Left forelimb (tissue), 1 donor: ENCODE results near the gene LSM3.

Experiments
- DNase-seq: peaks from one replicate; pipeline ENCODE4 v3.0.0-alpha.2; 2018; ENCODE audit warnings: low spot score

LSM3 gene

DNA sequence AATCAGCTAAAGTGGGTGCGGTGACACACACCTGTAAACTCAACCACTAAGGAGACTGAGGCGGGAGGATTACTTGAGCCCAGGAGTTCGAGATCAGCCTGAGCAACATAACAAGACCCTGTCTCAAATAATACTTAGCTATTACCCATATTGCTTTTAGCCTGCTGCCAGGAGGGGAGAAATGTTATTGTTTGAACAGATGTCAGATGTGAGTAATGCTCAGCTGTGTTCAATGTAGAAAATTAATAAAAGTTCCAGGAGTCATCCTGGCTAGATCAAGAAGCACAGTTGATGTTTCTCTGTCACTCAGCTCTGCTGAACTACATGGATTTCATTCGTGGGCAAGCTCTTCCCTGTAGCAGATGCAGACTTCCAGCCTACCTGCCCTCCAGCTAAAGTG lies 22.2 kb downstream of the LSM3 start:
- DNase-seq = no peak

DNA sequence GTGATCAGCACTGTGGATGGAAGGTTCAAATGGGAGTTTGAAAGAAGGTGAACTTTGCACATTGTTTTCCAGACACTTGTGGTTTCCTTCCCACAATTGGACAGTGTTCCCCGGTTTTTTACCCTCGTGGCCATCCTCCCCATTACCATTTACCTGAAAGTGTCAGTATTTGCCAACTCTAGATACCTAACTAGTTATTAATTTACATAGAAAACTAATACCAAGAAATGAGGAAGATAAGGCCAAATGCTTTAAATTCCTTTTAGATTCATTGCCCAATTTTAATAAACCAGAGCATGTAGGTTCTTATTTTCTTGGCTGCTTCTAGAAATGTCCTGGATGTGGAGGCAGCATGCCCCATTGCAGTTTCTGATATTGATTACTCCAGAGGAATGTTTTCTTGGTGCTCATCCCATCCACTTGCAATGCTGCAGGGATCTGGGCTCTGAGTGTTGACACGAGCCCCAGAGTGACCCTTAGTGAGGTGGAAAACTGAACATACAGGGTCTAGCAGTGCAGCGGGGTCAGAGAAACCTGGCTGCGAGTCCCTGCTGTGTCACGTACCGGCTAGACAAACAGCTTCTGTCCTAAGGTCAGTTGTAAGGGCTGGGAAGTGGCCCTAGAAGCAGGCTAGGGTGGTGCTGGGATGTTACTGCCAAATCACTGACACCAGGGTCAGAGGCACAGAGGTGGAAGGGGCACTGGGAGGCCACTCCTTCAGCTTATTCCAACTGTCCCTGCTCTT lies 23.5 kb downstream of the LSM3 start:
- no peak for DNase-seq

DNA sequence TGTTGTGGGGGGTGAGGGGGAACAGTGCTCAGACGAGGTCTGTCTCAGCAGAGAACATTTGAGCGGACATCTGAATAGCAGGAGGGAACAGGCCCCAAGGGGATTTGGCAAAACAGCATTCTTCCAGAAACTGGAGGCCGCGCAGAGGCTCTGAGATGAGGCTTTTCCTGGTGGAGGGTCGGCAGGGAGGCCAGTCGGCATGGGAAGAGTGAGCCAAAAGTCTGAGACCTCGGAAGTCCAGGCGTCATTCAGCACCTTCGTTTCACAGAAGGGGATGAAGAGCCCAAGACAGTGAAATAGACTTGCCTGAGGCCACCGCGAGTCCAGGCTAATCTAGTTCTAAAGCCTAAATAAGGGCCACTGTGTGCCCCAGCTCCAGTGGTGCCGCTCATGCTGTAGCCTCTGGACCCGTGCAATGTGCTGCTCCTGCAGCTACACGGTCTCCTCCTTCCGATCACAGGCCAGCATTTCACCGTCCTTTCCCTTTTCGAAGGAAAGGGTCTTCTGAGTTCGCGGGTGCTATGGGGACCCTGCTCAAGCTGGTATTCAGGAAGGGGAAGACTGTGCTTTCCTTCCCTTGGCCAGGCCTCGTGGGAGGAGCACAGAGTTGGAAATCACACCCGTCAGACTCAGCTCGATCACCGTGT lies 24.4 kb downstream of the LSM3 start:
- DNase-seq = no peak

DNA sequence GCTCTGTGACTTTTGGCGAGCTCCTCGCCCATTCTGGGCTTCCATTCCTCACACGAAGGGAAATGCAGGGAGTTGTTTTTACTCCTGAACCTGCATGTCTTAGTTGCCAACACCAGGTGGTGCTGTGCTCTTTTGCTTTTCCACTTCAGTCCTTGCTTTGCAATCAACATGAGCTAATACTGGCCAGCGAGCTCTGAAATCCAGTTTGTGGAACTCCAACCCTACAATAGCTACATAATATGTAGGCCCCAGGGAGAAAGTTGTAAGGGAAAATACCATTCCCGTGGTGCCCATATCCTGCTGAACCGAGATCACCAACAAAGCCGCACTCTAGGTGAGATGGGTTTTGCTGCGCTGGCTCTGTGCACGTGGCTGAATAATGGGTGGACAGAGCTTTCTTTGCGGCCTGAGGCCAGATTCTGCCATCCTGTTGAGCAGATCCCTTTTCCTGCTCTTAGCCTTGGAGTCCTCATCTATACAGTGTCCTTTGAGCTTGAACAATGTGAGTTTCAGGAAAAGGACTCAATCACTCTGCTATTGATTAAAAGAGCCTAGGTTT lies 25.0 kb downstream of the LSM3 start:
- no peak for DNase-seq

DNA sequence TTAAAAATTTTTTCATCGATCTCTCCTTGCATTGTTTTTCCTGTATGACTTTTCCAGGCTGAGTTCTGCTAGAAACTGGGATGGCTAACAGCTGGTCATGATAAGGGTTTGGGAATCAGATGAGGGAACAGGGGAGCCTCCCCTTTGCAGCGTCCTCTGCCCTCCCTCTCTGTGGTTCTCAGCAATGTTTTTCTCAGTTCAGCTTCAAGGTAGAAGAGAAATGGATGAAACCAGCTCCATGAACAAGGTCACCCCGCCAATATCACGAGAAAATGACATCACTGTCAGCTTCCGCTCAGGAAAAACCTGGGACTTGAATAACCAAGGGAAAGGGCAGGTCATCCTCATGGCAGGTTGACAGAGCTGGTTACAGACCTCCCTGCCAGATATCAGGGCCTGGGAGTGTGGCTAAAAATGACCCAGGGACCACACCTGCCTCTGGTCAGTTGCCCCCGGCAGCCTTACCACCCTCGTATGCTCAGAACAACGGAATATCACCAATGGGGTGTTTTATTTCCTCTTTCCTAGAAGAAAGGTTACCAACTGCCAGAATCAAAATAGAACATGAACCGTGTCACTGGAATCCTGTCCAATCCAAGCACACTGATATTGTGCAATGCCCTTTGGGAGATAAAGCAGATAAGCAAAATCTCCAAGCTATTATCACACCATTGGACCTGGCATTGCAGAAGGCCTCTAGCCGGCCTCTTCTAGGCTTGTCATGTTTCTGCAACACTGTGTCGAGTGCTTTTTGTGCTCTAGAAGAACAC lies 26.1 kb downstream of the LSM3 start:
- no peak for DNase-seq

DNA sequence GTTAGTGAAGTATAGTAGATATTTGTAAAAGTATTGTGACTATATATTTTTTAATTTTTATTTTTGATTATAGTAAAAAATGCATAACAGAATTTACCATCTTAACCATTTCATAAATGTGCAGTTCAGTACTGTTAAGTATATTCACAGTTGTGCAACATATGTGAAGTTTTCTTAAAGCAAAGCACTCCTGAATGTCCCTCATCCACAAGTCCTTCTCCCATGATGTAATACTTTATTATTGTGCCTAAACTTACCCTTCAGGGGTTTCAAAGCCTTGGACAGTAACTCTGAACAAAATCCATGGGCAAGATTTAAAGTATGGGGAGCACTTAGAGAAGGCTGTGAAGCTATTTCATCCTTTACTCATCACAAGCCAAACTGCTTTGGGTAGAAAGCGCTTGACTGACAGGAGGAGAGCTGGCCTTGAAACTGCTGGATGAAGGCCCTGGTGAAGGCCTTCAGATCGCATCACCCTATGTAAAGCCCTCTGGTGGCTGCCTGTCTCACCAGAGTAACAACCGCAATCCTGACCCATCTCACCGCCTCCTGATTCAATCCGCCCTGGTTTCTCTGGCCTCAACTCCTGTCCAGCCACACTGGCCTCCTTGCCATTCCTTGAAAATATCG lies 28.0 kb downstream of the LSM3 start:
- DNase-seq = no peak

DNA sequence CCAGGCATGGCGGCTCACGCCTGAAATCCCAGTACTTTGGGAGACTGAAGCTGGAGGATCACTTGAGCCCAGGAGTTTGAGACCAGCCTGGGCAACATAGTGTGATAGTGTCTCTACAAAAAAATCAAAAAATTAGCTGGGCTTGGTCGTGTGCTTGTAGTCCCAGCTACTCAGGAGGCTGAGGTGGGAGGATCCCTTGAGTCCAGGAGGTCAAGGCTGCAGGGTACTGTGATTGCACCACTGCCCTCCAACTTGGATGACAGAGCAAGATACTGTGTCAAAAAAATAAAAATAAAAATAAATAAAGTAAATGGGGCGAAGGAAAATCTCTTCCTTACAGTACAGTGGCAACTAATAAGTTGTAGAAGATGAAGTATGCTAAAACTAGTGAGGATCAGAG lies 29.6 kb downstream of the LSM3 start:
- DNase-seq = no peak

DNA sequence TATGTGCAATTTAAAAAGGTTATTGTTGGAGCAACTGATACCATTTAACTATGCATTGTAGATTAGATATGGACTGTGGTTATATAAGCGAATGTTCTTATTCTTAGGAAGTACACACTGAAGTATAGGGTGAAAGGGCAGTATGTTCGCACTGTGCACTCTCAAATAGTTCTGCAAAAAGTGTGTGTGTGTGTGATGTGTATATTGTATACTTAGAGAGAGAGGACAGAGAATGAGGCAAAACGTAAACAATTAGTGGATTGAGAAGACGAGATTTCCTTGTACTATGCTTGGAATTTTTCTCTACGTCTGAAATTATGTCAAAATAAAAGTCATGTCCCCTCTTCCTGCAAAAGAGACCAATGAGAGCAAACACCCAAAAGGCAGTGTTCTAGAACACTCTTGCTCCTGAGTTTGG lies 30.4 kb downstream of the LSM3 start:
- DNase-seq = no peak

DNA sequence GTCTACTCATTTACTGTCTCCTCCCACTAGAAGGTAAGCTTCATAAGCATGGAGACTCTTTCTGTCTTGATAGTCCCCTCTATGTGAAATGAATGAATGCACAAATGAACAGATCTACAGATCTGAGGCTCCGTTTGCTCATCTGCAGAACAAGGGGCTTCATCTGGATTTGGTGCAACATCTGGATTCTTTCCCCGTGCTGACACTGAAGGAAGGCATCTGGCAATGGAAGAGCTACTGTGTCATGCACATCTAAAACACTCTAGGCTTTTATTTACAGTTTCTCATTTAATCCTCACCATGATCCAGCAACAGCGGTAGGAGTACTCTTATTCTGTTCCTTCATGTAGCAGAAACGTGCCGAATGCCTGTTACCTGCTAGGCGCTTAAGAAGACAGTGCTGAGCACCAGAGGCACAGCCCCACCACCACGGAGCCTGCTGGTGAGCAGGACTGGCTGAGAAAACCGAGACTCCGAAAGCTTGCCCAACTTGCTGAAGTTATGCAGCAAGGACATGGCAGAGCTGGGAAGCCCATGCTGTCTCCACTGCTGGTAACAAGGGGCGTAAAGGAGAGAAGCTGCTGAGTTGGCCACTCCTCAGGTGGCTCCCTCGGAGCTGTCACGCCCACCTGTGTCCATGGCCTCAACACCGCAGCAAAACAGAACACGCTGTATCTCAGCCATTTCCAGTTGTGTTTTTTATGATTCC lies 31.1 kb downstream of the LSM3 start:
- DNase-seq = no peak

DNA sequence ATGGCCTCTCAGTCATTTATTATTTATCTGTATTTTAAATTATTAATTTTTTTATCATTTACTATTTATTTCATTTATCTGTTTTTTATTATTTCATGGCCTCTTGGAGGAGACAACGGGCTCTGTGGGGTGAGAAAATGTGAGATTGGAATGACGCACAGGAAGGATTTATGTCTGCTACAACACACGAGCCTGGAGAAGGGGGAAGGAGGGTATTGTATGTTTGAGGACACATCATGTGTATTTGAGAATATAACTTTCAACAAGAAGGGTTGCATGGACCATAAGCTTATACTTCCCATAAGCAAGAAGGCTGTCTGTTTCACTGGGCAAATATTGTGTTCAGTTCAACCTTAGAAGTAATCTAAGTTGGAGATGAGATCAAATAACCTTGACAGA lies 31.7 kb downstream of the LSM3 start:
- no peak for DNase-seq

DNA sequence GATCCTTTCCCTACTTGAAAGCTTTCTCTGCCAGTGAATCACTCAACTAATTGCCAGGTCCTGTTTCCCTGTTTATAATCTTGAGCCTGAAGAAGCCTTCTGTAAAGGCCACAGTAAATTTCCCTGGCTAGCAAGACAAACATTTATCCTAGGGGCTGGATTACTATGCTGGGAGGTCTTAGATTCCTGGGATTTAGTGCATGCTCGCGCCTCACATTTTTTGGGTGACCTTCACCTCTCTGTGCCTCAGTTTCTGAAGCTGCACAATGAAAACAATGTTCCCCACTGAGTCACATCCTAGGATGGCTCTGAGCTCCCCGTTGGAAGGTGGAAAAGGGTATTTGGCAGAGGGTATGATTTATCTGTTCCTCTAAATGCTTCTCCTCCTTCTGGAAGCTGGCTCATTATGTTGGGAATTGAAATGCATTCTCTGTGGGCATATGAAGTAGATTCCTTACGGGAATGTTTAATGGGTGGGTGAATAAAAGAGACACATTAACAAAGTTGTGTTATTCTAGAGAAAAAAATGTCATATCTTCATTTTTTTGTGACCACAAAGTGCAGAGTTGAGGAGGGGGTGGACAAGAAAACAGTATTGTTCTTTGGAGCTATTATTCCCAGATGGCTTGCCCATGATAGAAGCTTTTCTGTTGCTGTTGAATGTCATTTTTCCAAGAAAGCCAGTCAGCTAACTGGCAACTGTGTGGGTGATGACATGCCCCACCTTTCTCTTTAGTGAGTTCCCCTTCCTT lies 32.4 kb downstream of the LSM3 start:
- no peak for DNase-seq

DNA sequence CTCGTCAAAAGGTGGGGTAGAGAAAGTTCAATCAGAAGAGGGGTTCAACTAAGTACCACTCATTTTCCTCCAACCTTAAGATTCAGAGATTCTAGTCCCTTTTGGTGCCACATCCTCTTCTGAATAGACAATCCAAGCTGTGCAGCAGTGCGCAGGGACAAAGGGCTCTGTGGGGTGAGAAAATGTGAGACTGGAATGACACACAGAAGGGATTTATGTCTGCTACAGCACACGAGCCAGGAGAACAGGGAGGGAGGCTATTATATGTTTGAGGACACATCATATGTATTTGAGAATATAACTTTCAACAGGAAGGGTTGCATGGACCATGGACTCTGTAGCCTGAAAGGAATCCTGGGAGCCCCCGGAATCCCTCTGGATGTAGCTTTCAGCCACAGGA lies 33.0 kb downstream of the LSM3 start:
- no peak for DNase-seq

DNA sequence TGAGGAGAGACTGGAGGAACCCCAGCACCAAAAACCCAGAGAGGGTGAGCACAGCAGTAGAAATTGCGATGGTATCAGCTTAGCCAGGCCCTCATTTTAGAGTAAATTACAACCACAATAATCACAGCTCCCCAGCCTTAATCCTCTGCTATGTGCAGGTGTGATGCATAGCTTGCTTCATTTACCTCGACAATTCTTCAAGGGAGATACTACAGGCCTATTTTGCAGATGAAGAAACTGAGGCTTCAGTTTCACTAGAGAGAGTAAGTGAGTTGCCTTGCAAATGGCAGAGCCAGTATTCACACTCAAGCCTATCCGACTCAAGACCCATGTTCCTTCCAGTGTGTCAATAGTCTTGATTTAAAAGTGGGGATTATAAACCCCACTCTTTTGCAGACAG lies 33.4 kb downstream of the LSM3 start:
- DNase-seq = no peak

DNA sequence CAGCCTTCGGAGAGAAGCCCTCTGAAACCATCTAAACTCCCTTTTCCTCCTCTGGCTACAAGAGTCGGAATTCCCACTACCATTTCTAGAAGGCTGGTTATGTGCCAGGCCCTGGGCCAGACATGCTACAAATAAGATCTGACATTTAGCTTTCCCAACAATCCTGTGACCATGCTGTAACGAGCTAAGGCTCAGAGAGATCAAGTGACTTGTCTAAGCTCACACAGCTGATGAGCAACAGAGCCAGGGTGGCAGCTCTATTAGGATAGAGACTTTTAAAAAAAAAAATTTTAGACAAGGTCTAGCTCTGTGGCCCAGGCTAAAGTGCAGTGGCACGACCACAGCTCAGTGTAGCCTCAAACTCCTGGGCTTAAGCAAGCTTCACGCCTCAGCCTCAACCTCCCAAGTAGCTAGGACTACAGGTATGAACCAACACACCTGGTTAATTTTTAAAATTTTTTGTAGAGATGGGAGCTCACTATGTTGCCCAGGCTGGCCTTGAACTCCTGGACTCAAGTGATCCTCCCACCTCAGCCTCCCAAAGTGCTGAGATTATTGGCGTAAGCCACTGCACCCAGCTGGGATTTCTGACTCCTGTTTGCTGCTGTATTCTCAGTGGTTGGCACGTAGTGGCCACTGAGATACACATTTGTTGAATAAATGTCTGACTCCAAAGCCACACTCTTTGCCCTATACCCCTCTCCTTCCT lies 34.6 kb downstream of the LSM3 start:
- no peak for DNase-seq

DNA sequence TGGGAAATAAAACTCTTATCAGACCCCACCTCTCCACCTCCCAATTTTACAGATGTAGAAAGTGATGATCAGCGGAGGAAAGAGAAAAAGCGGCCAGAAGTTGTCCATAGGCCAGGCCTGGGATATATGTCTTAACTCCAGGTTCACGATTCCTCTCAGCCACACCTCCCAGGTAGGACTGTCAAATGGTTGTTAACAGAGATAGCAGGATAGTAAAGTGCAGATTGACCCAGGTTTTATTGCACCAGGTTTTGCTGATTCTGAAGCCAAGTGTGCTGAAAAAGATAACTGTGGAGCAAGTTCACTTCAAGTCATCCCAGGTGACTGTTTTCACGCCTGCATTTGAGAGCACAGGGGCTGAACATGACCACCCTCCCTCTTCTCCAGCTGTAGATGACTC lies 36.1 kb downstream of the LSM3 start:
- no peak for DNase-seq

DNA sequence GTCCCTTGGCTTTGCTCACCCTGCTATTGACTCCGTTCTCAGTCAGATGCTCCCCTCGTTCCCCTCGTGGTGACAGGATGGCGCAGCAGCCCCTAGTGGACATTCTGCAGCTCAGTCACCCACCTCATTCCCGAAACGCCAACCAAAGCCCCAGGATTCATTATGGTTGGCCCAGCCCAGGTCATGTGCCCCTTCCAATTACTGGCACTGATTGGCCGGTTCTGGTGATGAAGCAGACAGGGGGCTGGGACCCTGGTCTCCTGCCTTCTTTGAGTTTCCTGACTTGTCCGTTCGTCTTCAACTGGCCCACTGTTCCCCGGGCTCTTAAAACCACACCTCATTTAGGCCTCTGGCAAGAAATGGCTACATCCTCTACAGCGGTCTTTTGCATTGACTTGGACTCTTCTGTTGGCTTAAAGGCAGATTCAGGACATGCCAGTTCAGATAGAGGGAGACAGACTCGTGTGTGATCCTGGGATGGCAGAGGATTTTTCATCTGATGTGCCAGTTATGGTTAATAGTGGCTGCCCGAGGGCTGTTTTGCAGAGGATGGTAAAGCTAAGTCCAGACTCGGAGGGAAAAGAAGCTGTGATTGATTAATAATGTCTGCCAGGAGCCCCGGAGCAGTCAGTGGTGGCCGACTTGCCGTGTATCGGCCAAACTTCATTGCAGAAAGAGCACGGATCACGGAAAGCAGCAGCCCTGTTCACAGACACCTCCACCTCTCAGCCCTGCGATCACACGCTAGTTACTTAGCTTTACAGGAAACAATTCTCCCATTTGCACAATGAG lies 37.8 kb downstream of the LSM3 start:
- DNase-seq = no peak

DNA sequence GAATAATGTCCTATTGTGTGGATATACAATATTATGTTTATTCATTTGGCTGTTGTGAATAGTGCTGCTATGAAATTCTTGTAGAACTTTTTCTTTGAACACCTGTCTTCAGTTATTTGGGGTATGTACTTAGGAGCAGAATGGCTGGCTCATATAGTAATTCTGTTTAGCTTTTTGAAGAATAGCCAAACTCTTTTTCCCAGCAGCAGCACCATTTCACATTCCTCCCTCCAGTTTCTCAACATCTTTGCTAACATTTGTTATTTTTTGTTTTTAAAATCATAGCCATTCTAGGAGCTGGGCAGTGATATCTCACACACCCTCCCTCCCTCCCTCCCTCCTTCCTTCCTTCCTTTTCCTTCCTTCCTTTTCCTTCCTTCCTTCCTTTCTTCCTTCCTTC lies 39.7 kb downstream of the LSM3 start:
- DNase-seq = no peak

DNA sequence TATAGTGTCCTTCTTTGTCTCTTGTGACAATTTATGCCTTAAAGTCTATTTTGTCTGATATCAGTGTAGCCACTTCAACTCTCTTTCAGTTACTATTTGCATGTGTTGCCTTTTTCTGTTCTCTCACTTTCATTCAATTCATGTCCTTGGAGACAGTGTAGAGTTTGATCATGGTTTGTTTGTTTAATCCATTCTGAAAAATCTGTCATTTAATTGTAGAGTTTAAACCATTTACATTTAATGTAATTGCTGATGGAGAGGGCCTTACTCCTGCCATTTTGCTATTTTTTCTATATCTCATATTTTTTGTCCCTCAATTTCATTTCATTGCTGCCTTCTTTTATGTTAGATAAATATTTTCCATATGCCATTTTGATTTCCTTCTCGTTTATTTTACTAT lies 42.3 kb downstream of the LSM3 start:
- no peak for DNase-seq

DNA sequence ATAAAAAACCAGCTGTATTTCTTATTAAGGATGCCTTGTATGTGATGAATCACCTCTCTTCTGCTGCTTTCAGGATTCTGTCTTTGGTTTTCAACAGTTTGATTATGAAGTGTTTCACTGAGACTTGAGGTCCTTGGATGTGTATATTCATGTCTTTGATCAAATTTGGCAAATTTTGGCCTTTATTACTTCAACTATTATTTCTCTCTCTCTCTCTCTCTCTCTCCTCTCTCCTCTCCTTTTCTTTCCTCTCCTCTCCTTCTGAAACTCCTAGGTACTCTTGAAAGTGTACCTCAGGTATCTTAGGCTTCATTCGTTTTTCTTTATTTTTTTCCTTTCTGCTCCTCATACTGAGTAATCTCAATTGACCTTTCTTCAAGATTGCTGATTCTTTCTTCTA lies 43.3 kb downstream of the LSM3 start:
- DNase-seq = no peak

DNA sequence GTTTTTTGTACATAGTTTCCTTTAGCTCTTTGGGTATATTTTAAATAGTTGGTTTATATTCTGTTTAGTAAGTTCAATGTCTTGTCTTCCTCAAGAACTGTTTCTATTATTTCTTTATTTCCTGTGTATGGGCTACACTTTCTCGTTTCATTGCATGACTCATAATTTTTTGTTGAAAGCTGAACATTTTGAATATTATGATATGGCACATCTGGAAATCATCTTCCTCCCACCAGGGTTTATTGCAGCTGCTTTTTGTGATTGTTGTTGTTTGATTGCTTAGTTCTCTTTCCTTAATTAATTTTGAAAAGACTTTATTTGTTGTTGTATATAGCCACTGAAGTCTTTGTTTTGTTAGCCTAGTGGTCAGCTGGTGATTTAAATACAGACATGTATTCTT lies 43.8 kb downstream of the LSM3 start:
- DNase-seq = no peak
